Amniotic stem cell (primary cell): Measurements from ENCODE around the gene RAD50.

Experiments used
- DNase-seq: peaks from one replicate; lab custom pipeline; 2025; lab: John Stamatoyannopoulos, UW

The RAD50 gene

DNA sequence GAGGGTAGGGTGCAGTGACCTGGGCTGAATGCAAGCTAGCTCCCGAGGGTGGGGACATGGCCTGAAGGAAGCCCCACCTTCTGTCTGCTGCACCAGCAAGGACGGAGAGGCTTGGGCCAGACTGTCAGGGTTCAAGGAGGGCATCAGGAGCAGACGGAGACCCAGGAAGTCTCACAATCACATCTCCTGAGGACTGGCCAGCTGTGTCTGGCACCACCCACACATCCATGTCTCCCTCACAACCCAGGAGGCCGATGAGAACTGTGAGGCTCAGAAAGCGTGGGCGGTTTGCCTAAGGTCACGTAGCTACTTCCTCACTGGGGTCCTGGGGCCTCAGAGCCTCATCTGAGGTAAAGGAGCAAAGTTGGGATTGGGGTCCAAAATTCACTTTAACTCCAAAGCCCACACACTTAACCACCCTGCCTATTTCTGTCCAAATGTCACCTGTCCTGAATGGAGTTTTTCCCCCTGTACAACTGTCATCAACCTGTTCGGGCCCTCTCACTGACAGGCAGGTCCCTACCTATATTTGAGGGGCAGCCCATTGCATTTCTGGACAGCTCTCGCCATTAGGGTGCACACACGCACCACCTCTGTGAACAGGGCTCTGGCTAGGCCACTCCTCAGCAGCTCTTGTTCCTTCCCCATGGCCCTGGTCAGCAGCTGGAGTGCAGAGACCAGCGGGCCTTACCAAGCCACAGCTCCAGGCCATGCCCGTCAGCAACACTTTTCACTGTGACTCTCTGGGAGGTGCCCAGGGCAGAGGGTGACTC is 104.6 kb downstream of the RAD50 start:
- DNase-seq, result no peak

DNA sequence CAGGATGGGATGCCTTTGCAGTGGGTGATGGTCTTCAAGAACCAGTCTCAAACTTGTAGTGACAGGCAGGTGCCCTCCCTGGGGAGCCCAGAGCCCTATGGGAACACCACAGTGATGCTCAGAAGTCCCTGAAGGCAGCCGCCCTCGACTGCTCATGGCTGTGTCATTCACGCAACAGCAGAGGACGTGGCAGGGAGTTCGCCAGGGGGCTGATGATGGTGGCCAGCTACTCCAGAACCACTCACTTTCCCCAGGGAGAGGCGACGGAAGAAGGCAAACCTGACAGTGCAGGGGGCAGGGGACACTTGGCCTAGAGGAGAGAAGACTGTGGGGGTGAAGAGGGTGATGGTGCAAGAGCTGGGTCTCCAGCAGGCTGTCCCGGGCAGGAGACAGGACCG is 105.2 kb downstream of the RAD50 start:
- no peak for DNase-seq

DNA sequence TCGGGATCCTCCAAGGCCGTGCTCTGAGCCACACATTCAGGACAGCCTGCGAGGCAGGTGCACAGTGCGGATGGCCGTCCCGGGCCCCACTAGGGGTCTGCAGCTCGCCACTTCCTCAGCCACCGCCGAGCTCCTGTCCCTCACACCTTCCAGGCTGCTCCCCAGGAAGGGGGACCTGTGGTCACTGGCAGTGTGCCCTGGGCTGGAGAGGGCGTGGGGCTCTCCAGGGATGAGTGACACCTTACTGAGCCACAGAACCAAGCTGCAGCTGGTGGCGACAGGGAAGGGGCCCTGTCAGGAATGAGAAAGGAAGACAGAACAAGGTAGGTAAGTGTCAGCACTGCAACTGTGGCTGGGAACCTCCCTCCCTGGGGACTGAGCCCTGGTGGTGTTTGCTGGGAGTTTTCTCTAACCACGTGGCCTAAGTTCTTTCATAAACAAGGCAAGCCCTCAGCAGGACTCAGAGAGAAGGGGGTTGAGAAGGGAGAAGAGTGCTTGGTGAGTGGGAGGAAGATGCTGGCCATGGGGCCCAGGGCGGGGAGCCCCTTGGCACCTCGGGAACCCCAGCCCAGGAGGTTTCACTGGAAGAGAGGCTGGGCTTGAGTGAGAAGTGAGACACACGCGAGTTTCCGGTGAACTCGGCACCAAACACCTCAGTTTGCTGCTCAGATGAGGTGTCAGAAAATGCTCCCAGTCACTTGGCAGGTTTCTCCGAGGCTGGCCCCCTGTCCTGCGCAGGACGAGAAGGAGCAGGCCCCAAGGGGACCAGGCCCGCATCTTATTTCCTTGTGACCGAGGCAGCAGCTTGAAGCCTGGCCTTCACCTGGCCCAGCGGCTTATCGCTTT is 106.4 kb downstream of the RAD50 start:
- DNase-seq, result no peak

DNA sequence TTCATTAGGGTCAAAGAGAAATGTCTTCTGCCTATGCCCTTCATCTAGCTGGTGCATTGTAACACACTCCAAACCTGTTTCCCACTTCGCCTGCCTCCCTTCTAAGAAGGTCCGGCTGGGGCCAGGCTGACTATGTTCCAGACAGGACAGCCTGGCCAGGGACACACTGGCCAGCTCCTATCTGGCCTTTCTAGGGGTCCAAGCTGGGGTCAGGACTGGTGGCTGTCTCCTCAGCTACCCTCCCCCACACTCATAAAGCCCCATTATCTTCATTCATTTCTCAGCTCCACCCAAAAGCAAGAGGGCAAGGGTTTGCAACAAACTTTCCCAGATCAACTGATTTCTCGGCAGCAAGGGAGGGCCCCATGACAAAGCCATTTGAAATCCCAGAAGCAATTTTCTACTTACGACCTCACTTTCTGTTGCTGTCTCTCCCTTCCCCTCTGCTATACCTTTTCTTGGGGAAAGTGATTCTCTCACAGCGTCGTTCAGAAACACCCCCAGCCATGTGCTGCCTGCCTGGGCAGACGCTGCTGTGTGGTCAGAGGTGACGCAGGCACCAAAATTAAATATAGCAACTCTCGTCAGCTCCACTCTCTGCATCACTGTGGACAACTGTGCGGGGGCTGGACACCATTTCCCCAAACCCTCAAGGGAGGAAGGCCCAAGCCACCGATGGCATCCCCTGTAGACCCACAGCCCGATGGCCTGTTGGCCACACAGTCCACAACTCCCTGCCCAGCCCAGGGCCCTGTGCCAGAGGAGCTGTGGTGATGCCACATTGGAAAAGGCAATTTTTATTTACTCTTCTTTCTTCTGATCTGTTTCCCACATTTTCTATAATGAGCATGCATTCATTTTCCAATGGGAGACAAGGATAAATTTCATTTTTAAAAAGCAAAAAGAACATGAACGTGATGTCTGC is 107.3 kb downstream of the RAD50 start:
- DNase-seq, result no peak

DNA sequence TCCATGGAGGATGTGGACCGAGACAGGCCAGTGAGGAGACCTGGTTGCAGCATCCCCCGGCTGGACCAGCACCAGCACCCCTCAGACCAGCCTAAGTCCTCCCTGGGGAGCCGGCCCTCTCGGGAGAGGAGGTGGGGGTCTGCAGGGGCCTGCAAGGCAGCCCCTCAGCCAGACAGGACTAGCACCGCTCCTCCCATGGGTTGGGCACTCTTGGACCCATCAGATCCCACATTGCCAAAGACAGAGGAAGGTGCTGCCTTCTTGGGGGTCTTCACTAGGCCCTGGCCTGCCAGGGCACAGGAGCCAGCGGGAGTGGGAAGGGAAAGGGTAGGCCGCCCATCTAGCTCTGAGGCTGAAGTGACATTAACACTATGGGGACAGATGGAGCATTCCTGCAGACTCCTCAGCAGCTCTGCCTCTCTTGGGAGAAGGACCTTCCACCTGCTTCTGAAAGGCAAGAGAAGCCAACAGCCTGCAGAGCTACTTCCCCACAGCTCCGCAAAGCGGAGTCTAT is 108.0 kb downstream of the RAD50 start:
- no peak for DNase-seq

DNA sequence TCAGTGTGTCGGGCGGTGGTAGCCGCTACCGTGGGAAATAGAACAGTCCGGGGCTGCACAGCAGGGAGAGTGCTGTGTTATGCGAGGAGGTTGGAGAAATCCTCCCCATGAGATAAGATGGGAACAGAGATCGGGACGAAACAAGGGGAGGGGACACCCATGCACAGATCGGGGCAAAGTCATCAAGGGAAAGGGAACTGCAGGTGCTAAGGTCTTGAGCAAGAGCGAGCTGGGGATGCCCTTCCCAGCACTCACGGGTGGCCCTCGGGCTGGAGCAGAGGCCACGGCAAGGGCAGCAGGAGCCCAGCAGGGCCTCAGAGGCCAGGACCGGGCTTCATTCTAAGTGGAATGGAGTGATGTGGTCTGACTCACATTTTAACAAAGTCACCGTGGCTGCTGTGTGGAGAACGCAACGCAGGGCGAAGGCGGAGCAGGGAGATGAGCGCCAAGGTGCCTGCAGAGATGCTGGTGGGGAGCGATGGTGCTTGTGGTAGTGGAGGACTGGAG is 108.8 kb downstream of the RAD50 start:
- no peak for DNase-seq

DNA sequence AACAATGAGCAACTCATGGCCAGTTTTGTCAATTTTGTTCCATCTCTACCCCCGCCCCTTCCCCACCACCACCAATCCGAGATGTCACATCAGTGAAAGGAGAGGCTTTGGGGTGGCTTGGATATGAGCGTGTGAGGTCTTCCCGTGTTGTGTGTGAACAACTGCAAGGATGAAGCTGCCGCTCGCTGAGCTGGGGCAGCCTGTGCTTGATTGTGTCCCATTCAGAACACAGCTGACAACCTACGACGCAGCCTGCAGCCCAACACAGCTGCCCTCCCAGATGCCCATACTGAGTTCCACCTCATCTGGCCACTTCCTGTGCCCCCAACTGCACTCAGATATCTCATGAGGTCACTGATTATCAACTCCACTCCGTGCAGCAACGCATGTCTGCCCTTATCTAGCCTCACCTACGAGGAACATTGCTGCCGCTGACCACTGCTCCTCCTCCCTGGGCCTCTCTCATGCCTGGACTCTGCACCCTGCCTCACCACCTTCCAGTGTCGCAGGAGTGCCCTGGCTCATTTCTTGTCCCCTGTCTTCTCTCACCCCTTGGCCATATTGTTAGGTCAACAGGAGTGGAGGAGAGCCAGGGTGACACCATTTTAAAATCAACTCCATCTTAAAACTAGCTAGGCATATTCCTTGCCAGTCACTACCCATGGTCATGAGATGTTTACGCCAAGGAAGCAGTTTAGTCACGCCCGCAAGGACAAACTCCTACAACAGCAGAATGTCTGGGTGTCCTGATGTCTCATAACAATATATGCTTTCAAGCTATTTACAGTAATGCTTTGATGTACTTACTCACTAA is 109.7 kb downstream of the RAD50 start:
- no peak for DNase-seq

DNA sequence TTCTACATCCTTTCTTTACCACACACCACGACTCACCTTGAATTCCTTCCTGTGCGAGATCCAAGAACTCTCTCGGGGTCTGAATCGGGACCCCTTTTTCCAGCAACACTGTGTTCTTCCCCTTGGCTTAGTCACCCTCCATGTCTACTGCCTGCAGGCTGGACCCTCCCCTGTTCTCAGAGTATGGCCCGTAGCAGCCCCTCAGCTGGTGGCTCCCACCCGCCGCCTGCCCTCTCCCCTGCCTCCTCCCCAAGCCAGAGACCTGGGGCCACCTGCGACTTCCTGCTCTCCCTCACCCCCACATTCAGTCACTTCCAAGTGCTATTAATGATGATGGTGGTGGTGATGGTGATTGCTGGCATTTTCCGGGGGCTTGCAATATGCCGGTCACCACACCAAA is 110.5 kb downstream of the RAD50 start:
- DNase-seq, result no peak

DNA sequence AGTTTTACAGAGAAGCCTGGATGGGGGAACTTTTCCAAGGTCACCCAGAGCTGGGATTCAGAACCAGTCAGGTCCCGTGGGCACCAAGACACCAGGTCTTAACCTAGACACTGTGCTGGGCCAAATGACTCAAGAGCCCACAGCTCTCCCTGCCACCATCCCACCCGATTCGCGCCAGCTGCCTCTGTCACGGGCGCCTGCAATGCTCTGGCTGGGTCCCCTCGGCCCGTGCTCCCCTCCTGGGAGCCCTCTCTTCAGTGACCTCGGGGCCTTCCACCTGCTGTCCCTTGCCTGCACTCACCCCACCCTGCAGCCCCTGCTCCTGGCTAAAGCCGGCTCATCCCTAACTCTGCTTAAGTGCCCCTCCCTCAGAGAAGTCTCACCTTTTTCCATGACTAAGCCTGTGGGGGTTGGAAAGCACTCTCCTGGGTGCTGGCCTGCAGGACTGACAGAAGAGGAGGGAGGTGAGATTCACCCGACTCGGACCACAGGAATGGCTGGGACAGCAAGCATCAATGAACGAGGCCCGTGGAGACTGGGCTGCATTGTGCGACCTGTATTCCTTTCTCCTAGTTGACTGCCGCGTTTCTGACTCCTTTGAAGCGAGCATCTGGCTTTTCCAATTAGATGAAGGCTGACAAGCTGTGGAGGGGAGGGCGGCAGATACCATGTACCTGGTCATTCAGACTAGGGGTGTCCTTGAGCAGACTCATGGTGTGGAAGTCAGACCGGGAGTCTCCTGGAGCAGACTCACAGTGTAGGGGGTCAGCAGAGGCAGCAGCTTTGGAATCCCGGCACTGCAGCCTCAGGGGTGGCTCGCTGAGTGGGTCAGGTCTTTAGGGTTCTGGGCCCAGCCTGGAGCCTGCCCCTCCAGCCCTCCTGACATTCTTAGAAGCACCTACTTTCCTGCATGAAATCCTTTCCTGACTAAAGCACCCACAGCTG is 111.3 kb downstream of the RAD50 start:
- no peak for DNase-seq

DNA sequence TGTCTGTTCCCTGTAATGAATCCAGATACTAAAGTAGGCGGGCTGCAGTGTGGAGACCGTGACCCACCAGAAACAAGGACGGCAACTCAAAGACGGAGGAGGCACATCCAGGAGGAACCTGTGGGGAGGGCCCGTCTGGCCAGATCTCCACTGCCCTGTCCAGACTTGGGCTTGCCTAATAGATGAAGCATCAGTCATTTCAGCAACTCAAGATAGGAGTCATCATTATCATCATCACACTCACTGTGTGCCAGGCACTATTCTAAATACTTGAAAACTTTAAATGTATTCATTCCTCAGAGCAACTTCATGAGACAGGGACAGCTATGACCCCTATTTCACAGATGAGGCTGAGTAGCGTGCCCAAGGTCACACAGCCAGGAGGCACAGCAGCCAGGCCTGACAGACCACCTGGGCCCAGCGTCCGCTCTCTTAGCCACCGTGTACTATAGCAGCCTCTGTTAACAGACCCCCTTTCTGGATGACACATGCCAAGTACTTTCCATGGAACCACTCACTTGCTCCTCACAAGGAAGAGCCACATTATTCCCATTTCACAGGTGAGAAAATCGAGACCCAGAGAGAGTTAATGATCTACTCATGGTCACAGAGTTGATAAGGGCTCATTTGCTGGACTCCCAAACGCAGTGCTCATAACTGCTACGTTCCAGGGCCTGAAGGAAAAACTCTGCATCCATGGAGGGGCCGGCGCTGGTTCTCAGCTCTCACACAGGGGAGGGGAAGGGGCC is 112.1 kb downstream of the RAD50 start:
- no peak for DNase-seq

DNA sequence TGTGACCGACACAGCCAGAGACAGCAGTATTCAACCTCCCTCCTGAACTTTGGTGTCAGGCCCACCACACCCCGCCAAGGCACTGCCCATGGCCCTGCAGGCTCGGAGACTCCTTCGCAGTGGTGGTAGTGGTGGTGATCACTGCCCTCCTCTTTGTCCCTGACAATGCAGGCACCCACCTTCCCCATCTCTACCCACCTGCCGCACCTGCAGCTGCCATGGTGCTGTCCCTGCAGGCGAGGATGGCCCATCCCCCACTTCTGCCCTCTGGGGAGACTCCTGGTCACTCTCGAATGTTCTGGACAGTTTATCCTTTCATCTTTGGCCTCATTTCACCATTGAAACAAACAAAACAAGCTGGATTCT is 112.7 kb downstream of the RAD50 start:
- no peak for DNase-seq

DNA sequence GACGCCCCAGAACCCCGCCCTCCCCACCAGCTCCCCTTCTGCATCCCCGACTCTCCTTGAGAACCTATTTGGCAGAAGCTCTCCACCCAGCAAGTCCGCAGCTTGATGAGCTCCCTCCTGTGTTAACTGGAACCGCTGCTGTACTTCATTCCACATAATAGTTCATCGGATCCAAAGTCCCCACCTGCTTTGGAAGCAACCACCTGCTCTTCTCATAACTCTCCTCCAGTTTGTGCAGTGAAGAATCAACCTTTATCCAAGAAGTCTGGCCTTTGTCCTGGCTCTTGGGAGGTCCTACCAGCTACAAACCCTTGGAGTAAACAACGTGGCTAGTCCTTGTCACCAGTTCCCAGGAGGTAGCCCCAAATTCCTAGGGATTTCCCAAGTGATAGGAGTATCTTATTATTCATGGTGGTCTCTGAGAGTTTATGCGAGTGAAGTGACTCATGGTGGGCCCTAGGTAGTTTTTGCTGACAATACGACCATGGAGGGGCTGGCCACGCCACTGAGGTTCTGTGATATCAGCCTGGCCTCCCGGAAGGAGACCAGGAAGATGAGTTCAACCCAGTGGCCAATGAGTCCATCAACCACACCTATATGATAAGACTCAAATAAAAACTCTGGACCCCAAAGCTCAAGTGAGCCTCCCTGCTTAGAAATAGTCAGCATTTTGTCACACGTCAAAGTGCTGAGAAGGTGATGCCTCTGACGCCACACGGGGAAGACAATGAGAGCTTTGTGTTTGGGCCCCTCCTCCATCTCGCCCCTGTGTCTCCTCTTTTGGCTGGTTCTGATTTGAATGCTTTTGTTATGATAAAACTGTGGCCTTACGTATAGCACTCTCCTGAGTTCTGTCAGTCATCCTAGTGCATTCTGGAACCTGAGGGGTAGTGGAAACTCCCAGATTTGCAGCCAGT is 113.4 kb downstream of the RAD50 start:
- DNase-seq, result no peak

DNA sequence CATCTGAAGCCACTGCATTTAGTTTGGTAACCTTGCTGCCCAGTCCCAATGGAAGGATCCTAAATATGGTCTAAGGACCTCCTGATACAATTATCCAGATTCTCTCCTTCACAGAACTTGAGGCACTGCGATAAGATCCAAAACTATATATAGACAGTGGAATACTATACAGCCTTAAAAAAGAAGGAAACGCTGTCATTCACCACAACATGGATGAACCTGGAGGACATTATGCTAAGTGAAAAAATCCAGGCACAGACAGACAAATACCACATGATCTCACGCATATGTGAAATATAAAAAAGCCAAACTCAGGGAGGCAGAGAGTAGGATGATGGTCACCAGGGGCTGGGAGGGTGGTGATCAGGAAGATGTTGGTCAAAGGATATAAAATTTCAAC is 114.2 kb downstream of the RAD50 start:
- no peak for DNase-seq

DNA sequence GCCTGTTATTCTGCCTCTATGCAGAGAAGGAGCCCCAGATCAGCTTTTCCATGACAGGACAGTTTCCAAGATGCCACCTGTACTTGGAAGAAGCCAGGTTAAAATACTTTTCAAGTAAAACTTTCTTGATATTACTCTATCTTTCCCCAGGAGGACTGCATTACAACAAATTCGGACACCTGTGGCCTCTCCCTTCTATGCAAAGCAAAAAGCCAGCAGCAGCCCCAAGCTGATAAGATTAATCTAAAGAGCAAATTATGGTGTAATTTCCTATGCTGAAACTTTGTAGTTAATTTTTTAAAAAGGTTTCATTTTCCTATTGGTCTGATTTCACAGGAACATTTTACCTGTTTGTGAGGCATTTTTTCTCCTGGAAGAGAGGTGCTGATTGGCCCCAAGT is 116.7 kb downstream of the RAD50 start:
- no peak for DNase-seq

DNA sequence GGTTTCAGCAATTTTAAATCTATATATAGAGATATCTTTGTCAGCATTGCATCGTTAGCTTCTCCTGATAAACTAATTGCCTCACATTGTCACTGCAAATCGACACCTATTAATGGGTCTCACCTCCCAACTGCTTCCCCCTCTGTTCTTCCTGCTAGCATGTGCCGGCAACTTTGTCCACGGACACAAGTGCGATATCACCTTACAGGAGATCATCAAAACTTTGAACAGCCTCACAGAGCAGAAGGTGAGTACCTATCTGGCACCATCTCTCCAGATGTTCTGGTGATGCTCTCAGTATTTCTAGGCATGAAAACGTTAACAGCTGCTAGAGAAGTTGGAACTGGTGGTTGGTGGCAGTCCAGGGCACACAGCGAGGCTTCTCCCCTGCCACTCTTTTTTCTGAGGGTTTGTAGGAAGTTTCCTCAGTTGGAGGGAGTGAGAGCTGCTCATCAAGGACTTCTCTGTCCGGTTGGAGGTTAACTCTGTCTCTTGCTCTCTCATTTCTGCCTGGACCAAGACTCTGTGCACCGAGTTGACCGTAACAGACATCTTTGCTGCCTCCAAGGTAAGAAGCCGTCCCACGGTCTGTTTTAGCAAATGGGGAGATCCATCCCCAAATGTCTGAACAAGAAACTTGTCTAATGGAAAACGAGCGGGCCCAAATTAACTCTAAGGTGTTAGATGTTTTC is 117.3 kb downstream of the RAD50 start, which contains the start of gene IL4:
Gene IL4 (plus strand): TSS at position 51 of the 692 bp plus-strand sequence. CDS start 62 bp downstream, at position 113.
- DNase-seq, result no peak

DNA sequence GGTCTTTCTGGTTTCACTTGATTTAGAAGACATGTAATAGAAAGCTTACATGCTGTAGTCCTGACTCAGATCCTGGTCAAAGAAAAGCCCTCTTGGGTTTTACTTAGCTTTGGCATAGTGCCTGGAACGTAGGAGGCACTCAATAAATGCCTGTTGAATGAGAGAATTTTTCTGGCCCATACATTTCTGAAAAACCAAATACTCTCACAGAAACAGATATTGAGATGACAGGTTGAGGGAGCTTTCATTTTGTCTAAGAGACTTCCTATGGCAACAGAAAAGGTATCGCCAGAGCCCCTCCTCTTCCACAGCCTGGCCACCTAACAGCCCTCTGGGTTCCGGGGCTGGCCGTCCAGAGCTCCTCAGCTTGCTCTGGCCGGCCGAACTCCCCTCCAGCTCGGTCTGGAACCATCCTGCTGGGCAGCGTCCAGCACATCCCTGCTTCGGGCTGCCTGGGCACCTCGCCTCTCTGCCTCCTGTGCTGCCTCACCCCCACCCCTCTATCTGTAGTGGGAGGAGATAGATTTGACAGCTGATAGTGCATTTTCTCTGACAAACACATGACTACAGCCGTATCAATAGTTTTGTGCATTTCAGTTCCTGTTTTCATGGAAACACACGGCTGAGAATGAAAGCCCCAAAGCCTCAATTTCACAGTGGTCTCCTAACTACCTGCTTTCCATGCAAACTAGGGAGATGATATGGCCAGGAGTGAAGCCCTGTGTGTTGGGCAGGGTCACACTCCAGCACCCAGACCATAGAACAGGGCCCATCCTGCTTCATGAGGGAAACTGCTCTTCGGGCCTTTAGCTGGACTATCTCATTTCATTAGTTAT is 118.1 kb downstream of the RAD50 start:
- peak; percentile 95 for DNase-seq
